Epithelial cell of umbilical artery (primary cell): Measurements from ENCODE around the gene COX4I2. TPM values are rescaled to one million over a fixed set of nuclear protein-coding genes. Genes with fewer than 3 reads are reported as not detected.

Source experiments
- total RNA-seq: library from RNA; depleted of rRNA; stranded (reverse); fragments of >200 nt; gene quantifications from 2 replicates; pipeline ENCODE4 v1.2.3, GENCODE V29; 2014

The COX4I2 gene
- not detected in 2 replicates for total RNA-seq

GRCh38 chr20:31637660-31638059 lies at the start of gene COX4I2:
Gene COX4I2, plus strand, starts transcription at chr20:31637912. Its CDS starts 1,106 bp downstream, at chr20:31639018.

GRCh38 chr20:31605031-31605901 lies 32.4 kb upstream of the COX4I2 start, which contains the start of gene ID1:
Gene ID1, plus strand, starts transcription at chr20:31605289. Its CDS starts 99 bp downstream, at chr20:31605388.

Other genes starting within 250 kb of the COX4I2 start
- gene DEFB119, start 247.3 kb upstream of the COX4I2 start, total RNA-seq, result not detected in 2 replicates
- gene DEFB121, start 231.7 kb upstream of the COX4I2 start, total RNA-seq, result not detected in 2 replicates
- not detected in 2 replicates for gene DEFB123, start 197.3 kb upstream of the COX4I2 start, total RNA-seq
- gene DEFB124, start 162.8 kb upstream of the COX4I2 start, total RNA-seq, result not detected in 2 replicates
- not detected in 2 replicates for gene REM1, start 162.6 kb upstream of the COX4I2 start, total RNA-seq
- 42.4 and 47.7 TPM in 2 replicates for gene HM13, start 123.5 kb upstream of the COX4I2 start, total RNA-seq
- 66.0 and 150 TPM in 2 replicates for gene ID1, start 32.6 kb upstream of the COX4I2 start, total RNA-seq
- gene BCL2L1, start 85.0 kb downstream of the COX4I2 start, total RNA-seq, result 44.2 and 62.3 TPM in 2 replicates
- 45.8 and 58.2 TPM in 2 replicates for gene TPX2, start 101.4 kb downstream of the COX4I2 start, total RNA-seq
- 0.15 and 0.32 TPM in 2 replicates for gene MYLK2, start 181.4 kb downstream of the COX4I2 start, total RNA-seq
- gene FOXS1, start 207.7 kb downstream of the COX4I2 start, total RNA-seq, result not detected in 2 replicates
- not detected in 2 replicates for gene DUSP15, start 232.6 kb downstream of the COX4I2 start, total RNA-seq
- not detected in 2 replicates for gene TTLL9, start 232.7 kb downstream of the COX4I2 start, total RNA-seq